ENCODE data around the gene IDS.

DNA sequence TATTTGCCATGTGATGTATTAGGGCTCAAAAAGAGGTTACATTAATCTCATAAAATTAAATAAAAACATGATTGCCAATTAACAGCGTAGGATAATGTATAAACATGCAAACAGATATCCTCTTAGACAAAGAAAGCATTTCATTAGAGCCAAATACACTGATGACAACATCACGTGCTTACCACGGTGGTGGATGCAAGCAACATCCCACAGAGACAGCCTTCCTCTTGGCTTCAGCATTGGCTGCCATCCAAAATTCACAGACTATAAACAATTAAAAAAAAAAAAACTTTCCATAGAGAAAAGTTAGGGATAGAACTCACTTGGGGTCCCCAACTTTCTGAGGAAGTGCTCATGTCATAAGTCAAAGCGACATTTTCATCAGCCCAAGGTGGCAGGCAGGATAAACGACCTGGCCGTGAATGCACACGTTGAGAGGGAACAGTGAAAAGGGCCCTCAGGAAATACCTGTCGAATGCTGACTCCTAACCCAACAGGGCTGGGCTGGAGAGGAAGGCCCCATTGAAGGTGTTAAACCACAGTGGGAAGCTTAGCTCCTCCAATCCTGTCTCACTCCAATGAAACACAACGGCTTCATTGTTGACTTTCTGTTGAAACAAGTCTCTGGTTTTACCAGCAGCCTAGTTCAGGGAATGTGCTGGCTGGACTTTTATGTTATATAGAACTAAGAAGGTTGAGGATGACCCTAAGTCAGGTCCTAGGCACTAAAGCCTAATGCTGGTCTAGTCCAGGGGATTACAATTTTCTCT, 48.4 kb downstream of the IDS start:
- TF ChIP-seq, protein P1, sequence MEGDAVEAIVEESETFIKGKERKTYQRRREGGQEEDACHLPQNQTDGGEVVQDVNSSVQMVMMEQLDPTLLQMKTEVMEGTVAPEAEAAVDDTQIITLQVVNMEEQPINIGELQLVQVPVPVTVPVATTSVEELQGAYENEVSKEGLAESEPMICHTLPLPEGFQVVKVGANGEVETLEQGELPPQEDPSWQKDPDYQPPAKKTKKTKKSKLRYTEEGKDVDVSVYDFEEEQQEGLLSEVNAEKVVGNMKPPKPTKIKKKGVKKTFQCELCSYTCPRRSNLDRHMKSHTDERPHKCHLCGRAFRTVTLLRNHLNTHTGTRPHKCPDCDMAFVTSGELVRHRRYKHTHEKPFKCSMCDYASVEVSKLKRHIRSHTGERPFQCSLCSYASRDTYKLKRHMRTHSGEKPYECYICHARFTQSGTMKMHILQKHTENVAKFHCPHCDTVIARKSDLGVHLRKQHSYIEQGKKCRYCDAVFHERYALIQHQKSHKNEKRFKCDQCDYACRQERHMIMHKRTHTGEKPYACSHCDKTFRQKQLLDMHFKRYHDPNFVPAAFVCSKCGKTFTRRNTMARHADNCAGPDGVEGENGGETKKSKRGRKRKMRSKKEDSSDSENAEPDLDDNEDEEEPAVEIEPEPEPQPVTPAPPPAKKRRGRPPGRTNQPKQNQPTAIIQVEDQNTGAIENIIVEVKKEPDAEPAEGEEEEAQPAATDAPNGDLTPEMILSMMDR (IDR thresholded peaks at IDR 0.05), result no peak
- no peak for TF ChIP-seq POLR2A (IDR thresholded peaks at IDR 0.05; ENCODE audit: low read depth)
- no peak for TF ChIP-seq POLR2AphosphoS5 (IDR thresholded peaks at IDR 0.05)
- no peak for TF ChIP-seq EP300 (IDR thresholded peaks at IDR 0.05)
